HG03439 (cell line): Measurements from ENCODE around the gene UBTD2.
A peak's percentile ranks its signal among the peaks of the same experiment; 100 is the strongest.
"Not testable (repeated sequence)": the region's sequence is repeated elsewhere in the genome, so short reads cannot be mapped to it uniquely, and the experiment has no call there.

Source experiments
- ATAC-seq: cut with Tn5 transposase; IDR thresholded peaks from one replicate; pipeline ENCODE4 v1.9.1; 2021; ENCODE audit warnings: mild to moderate bottlenecking, moderate library complexity; ENCODE audit not compliant: unreplicated experiment

UBTD2 gene, protein sequence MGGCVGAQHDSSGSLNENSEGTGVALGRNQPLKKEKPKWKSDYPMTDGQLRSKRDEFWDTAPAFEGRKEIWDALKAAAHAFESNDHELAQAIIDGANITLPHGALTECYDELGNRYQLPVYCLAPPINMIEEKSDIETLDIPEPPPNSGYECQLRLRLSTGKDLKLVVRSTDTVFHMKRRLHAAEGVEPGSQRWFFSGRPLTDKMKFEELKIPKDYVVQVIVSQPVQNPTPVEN

GRCh38 chr5:172283020-172283861, at the start of gene UBTD2:
TSS of gene UBTD2 (minus strand) at chr5:172283764. CDS start at chr5:172283665, 99 bp downstream.
- peak; percentile 83 for ATAC-seq

DNA sequence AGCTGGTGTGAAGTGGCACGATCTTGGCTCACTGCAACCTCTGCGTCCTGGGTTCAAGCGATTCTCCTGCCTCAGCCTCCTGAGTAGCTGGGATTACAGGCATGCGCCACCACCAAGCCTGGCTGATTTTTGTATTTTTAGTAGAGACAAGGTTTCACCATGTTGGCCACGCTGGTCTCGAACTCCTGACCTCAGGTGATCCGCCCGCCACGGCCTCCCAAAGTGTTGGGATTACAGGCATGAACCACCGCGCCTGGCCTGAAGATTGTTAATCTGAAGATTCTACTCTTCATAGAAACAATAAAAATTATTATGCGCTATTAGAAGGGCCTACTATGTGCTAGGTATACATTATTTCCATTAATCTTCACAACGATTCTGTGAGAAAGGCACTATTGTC, 43.3 kb upstream of the UBTD2 start:
- not testable (repeated sequence) for ATAC-seq

DNA sequence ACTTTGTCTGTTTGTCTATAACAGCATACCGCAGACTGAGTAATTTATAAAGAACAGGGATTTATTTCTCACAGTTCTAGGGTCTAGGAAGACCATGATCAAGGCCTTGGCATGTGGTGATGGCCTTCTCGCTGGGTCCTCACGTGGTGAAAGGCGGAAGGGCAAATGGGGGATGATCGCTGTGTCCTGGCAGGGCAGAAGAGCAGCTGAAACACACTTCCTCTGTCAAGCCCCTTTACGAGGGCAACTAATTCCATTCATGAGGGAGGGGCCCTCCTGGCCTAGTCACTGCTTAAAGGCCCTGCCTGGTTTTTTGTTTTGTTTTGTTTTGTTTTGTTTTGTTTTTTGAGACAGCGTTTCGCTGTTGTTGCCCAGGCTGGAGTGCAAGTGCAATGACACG, 41.9 kb upstream of the UBTD2 start:
- ATAC-seq, result no peak

DNA sequence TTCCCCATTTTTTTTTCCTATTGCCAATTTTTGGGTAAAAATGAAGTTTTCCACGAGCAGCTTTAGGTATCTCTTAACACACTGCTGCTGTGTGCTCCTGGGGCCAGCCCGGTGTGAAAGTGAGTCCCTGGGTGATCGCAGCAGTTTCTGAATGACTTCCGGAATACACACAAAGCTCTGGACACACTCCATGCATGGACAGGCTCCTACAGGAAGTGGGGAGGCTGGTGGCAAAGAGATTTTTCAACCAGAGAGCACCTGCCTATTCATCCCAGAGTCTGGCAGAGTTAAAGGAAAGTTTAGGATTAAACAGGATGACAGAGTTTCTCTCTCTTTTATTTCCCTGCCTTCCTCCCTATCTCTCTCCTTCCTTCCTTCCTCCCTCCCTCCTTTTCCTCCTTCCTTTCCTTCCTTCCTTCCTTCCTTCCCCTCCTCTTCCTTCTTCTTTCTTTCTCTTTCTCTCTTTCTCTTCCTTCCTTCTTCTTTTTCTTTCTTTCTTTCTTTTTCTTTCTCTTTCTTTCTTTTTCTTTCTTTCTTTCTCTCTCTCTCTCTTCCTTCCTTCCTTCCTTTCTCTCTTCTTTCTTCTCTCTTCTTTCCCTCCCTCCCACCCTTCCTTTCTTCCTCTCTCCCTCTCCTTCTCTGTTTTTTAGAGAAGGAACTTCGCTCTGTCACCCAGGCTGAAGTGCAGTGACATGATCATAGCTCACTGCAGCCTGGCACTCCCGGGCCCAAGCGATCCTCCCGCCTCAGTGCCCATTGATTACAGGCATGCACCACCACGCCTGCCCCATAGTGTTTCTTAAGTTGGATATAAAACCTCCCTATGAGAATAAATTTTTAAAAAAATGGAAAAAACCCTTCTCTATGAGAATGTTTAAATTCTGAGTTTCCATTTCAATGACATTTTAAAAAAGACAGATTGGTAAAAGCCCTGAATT, 38.7 kb upstream of the UBTD2 start:
- no peak for ATAC-seq

GRCh38 chr5:172321593-172321992, 38.0 kb upstream of the UBTD2 start:
- no peak for ATAC-seq

DNA sequence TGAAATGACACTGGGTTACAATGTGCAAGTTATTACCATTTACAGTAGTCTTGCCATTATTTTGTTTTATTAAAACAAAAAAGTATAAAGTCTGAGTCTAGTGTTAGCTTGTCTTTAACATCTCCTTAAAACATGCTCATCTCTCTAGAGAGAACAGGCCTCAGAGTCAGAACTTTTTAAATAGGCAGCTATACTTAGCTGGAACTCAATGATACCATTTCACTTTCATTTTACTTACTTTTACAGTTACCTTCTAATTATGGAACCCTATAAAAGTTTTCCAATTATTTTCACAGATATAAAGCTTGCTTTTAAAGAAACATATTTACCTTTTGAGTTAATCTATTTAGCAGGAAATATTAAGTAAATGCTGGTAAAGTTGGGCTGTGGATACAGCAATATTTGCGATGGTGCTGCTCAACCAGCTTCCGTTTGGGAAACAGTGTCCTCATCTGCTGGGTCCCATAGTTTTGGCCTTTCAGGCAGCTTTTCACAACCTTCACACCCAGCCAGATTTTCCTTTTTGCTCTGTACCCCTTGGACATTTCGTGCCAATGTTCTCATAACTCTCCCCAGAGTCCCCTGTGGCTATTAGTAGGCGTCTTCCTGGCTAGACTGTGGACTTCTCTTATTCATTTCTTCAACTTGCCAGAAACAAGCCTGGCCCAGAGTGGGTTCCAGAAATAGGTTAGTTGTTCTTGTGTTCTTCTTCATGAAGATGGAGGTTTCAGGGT, 36.3 kb upstream of the UBTD2 start:
- ATAC-seq, result no peak

DNA sequence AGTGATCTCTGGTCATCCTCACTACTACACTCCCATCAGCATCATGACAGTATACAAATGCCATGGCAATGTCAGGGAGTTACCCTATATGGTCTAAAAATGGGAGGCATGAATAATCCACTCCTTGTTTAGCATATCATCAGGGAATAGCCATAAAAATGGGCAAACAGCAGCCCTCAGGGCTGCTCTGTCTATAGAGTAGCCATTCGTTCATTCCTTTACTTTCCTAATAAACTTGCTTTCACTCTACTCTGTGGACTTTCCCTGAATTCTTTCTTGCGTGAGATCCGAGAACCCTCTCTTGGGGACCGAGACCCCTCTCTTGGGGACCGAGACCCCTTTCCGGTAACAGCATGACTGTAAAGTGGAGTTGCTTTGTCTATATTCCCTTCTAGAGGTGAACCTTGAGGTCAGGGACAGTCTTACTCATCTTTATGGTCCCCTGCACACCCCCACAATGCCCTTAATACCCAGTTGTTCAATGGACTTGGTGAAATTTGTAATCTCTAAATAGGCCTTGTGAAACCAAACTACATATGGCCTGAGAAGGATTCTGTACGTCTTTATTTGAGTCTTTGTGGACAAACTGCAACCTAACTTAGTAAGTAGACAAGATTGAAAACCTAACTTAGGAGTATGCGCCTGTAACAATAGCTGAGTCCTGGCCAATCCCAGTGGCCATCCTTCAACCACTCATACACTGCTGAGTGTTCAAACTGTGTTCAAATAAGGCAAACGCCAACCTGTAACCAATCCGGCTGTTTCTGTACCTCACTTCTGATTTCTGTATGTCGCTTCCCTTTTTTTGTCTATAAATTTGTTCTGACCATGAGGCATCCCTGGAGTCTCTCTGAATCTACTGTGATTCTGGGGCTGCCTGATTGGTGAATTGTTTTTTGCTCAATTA, 32.3 kb upstream of the UBTD2 start:
- ATAC-seq, result peak; percentile 63

DNA sequence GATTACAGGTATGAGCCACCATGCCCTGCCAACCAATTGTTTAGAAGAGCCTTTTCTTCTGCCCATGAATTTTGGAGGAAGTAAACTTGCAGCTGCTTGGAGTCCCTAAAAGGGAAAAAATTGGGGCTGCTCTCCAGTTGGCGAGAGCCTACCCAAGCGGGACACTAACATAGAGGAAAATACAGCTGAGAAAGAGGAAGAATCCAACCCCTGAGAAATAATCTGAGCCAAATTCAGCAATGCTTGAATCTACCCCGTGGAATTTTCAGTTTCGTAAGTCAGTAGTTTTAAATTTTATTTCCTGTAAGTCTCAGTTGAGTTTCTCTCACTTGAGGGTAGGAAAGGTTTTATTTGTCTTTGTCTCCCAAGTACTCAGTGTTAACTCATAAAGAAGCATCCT, 30.4 kb upstream of the UBTD2 start:
- ATAC-seq, result no peak

GRCh38 chr5:172312286-172312685, 28.7 kb upstream of the UBTD2 start:
- ATAC-seq, result no peak

GRCh38 chr5:172311605-172312004, 28.0 kb upstream of the UBTD2 start:
- no peak for ATAC-seq

DNA sequence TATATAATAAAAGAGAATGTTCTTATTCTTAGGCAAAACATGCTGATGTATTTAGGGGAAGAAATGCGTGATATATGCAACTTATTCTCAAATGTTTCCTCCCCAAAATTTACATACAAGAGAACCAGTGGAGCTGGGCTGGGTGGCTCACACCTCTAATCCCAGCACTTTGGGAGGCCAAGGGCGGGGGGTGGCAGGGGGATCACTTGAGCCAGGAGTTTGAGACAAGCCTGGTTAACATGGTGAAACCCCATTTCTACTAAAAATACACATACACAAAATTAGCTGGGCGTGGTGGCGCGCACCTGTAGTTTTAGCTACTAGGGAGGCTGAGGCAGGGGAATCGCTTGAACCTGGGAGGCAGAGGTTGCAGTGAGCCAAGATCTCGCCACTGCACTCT, 27.5 kb upstream of the UBTD2 start:
- ATAC-seq, result no peak

- ATAC-seq, result no peak
These were observed 21.8 kb upstream of the UBTD2 start for GRCh38 chr5:172305380-172305779.

DNA sequence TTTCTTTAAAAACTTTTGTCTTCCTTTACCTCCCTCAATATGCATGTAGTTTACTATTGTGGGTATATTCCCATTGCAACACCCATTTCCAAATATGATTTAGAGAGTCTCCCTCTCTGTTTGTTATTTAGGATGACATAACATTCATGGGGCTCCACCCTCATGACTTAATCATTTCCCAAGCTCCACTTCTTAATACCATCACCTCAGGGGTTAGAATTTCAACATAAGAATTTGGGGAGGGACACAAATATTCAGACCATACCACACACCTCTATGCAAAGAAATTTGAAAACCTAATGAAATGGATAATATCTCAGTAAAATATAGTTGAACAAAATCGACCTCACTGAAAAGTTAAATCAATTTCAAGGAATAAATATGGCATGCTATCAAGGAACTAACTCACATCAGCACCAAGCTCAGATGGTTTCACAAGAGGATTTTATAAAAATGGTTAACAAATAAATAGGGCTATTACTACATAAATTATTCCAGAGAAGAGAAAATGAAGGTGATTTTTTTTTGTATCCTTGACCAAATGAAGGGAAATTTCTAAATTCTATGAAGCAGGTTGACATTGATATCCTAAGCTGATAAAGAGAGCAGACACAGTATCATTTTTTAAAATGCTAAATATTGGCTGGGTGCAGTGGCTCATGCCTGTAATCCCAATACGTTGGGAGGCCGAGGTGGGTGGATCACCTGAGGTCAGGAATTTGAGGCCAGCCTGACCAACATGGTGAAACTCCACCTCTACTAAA, 20.2 kb upstream of the UBTD2 start:
- no peak for ATAC-seq

DNA sequence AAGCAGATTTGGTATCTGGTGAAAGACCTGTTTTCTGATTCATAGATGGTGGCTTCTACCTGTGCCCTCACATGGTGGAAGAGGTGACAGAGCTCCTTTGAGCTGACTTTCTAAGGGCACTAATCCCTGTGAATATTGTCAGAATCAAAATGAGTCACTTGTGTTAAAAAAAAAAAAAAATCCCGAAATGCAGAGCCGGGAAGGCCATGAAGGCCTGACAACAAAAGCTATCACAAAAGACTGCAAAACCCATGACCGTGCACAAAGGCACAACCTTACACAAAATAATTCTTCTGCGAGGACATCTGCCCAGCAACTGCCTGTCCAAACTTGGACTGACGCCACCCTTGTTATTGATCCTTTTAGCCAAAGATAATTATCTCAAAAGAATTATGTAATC, 19.6 kb upstream of the UBTD2 start:
- ATAC-seq, result no peak

- no peak for ATAC-seq
These were observed 18.6 kb upstream of the UBTD2 start for GRCh38 chr5:172302047-172302710.

- ATAC-seq, result no peak
These were observed 16.4 kb upstream of the UBTD2 start for GRCh38 chr5:172299916-172300439.

DNA sequence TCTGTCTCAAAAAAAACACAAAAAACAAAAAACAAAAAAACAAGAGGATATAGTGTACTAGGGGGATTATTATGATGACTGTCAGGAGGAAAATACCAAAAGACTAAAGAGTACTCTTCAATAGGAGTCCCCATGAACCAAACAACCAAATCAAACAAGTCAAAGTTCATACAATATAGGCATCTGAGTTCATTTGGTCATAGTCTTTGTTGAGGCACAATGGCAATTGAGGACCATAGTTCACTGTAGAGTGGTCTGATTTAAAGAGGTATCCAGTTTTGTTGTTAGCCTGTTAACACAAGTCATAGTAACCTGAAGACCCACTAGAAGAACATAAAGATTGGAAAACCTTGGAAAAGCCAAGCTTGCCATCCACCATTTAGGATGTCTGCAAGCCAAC, 11.3 kb upstream of the UBTD2 start:
- ATAC-seq, result no peak

- no peak for ATAC-seq
These were observed 10.3 kb upstream of the UBTD2 start for GRCh38 chr5:172293745-172294342.
